HG03064 (cell line): ENCODE measurements around the gene WDR41.
"Not testable (repeated sequence)": the region's sequence is repeated elsewhere in the genome, so short reads cannot be mapped to it uniquely, and the experiment has no call there.

Experiments
- ATAC-seq: cut with Tn5 transposase; IDR thresholded peaks from one replicate; pipeline ENCODE4 v1.9.1; 2021; ENCODE audit warnings: low read depth; ENCODE audit not compliant: unreplicated experiment

The WDR41 gene

DNA sequence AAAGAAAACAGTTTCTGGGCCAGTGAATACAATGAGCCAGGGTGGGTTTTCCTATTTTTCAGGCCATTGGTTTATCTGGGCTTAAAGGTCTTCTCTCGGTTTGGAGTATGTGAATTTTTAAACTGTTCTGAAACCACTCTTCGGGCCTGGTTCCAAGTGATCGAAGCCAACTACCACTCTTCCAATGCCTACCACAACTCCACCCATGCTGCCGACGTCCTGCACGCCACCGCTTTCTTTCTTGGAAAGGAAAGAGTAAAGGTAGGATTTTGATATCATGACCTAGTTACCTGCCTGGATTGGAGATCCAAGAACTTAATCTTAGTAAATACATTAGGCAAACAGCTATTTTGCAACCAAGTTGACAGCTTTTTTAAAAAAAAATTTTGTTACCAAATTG lies 79.1 kb downstream of the WDR41 start:
- ATAC-seq = no peak

DNA sequence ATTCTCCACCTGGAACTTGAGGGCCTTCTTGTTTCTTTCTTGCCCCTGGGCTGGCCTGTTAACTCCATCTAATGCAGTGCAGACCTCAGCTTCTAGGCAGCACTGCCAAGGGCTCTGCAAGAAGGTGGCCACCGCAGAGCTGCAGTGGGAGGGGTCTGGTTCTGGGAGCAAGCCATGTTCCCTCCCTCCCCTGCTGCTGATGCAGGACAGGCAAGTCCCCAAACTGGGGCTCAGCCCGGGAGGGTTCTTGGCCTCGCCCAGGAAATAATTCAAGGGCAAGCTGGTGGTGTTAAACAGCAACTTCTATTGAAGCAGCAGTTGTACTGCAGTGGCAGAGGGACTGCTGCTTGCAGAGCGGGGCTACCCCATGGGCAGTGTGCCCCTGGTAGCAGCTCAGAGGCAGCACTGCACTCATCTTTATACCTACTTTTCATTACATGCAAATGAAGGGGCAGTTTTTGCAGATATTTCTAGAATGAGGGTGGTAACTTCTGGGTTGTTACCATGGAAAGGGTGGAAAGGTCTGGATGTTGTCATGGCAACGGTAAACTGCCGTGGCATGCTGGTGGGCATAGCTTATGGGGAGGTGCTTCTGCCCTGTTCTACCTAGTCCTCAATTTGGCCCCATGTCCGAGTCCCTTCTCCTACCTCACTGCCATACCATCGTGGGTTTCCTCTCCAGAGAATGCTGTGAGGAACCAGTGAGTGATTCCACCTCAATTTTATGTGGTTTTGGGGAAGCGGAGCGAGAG lies 82.1 kb downstream of the WDR41 start:
- ATAC-seq = no peak

DNA sequence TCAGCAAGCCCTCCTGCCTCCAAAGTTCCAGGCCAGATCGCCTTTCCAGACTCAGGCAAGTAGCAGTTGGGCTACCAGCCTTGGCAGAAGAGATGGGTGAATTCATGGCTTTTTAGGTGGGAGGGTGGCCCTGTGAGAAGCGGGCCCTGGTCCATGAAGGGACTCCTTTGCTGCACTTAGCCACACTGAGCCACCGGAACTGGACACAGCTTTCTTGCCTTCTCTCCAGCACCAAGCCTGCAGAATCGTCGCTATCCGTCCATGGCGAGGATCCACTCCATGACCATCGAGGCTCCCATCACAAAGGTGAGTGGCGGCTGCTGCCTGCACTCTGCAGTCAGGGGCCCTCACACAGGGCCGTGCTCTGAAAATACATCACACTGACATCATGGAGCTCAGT lies 85.0 kb downstream of the WDR41 start:
- no peak for ATAC-seq

DNA sequence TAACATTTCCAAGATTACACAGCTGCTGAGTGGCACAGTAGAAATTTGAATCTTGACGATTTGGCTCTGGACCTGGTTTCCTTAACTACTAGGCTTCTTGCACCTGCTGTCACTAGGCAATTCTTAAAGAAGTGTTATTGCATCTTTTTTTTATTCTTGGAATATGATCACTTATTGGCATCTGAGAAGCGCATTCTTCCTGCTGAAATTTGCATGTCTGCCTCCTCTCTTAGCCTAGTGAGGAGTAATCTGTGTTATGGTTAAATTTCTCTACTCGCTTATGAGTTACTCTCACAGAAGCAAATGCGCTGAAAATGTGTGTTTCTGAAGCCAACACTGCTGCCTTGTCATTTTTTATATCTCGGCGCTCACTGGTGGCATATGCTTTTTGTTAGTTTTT lies 89.3 kb downstream of the WDR41 start:
- no peak for ATAC-seq

DNA sequence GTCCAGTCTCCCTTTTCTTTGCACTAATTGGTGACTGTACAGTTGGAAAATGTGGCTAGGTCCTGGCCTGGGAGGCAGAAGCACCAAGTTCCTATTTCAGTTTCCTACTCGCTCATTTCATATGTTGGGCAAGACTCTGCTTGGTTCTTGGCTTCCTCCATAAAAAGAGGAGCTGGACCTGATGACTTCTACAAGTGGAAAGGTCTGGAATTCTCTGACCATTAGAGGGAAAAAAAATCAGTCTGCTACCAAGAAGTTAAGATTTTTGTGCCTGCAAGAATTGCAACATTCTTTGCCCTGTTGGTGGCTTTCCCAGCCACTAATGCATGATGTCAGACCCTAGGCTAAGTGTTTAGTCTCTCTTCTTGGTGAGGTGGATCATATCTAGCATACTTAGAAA lies 91.5 kb downstream of the WDR41 start:
- no peak for ATAC-seq

DNA sequence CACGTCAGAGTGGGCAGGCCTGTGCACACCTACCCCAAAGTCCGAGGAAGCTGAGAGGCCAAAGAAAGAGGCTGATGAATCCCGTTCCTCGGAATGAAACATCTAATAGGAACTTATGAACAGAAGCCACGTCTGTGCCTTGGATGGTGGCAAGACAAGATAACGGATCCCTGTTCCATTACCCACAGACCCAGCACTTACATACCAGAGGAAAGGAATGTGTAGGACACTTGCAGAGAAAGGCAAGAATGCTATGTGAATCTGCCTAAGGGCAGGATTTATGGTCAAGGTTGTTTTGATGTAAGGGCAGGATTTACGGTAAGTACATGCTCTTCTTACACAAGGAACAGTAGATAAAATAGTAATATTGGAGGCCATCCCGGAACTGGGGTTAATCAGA lies 93.2 kb downstream of the WDR41 start:
- ATAC-seq = no peak

DNA sequence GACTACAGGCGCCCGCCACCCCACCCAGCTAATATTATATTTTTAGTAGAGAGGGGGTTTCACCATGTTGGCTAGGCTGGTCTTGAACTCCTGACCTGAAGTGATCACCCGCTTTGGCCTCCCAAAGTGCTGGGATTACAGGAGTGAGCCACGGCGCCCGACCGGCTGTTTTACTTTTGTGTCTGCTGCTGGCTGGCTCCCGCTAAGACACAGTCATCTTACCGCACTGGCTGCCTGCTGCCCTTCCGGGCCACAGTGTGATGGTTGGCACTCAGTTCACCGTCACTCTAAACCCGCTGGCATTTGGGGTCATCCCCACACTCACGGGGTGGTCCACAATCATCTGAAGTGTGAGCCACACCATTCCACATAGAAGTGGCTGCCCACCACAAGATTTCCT lies 93.7 kb downstream of the WDR41 start:
- no peak for ATAC-seq

DNA sequence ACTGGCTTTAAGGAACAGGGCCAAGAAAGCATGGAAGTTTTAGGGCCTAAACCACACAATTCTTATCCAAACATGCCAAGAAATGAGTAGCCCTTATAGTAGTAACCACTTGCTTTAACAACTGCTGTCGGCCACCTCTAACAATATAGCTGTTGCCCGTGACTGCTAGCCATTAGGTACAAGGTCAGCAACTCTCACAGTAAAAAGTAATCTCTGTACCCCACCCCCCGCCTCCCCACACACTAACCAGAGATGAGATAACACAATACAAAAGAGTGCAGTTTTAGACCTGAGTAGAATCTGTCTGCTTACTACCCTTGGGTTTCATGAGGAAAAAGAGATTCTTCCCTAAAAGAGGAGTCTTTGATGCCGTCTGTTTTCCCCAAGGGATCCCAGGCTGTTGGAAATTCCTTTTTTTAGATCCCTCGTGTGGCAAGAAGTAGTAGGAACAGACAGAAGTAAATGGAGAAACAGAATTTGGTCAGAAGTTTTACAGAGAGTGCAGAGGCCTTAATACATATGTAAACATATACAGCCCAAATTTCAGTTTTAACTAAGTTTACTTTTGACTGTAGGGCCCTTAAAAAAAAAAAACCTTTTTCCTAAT lies 94.3 kb downstream of the WDR41 start:
- no peak for ATAC-seq

DNA sequence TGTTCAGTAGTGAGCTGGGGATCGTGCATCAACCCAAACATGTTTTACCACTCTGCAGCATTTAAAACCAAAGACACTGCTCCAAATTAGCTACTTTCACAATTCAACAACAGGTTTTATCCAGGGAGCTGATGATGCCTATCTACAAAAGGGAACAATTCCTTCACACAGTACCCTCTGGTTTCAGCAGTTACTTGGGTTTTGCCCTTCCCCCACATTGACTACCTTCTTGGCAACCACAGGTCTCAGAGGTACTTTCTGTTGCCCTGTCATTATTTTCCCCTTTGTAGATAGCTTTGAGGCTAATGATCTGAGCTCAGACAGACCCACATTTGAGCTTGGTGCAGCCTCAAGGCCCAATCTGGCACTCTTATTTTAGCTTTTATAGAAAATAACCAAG lies 96.1 kb downstream of the WDR41 start:
- ATAC-seq = no peak

DNA sequence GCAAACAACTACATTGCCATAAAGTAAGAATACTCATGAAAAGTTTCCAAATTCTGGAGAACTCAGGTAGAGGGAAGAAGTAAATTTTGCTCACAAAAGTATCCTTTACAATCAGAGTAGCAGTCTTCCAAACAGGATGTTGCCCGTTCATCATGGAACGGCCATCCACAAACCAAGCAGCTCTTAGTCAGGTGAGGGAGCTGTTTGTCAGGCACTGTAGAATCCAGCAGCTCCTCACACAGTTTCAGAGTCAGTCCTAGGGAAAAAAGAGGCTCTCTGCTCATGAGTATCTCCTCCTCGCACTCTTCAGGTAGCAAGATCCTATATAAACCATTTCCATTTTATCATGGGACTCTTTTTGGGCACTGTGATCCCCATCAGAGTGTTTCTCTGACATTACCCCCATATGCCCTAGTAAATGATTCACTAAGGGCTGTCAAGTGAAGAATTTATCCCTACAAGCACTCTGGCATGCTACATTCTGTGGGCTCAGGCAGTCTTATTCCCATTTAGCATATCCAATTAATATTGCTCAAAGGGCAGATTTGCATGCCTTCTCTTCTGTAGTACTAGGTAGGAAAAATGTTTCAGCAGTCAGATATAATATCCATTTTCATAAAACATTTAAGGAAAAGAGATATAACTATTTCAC lies 97.9 kb downstream of the WDR41 start:
- no peak for ATAC-seq

DNA sequence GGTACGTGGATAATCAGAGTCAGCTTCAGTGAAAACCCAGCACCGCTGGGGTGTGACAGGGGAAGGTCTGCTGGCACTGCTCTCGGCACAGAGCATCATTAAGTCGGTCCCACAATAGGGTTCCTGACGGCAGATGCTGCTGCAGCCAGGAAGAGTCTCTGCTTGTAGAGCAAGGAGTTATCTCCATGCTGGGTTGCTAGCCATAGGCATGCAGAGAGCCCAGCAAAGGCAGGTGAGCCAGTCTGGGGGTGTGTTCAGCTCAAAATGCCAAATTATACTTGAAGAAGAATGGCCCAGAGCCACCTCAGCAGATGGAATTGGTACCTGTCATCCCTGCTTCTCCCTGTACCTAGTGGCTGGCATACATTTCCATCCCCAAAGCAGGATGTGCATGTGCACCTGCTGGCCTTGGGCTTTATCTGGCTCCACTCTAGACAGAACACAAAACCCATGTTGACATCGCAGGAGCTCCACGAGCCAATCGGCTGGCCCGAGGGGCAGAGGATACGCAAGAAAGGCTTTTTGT lies 100.8 kb downstream of the WDR41 start:
- no peak for ATAC-seq

DNA sequence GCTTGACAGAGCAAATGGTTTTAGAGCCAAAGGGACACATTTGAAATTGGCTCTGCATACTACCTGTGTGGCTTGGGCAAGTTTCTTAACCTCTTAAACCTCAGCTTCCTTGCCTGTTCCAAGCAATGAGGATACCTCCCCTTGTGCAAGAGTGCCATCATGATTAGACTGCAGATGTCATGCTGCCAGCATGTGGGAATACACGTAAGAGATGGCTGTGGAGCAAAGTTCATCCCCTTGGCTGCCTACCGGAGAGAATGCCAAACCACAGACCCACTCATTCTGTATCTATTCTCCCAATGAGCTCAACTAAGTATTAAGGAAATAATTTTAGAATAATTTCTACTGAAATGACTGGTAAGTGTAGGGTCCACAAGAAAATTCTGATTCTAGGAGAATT lies 101.3 kb downstream of the WDR41 start:
- ATAC-seq = no peak

DNA sequence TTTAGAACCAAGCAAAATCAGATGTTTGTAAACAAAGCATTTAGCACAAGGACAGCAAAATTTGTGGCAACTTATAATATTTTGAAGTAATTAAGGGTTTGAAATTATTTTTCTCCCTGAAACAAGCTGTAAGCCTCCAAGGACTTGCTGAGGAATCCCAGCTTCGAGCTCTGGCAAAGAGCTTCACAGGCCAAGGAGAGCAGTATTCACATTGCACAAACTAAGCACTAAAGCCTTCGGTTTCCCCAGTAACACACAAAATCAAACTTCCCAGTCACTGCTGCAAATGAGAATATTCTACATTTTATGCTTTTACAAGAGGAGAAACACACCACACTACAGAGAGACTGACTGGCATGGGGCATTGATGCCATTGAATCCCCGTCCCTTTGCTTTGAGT lies 101.9 kb downstream of the WDR41 start:
- ATAC-seq = no peak

DNA sequence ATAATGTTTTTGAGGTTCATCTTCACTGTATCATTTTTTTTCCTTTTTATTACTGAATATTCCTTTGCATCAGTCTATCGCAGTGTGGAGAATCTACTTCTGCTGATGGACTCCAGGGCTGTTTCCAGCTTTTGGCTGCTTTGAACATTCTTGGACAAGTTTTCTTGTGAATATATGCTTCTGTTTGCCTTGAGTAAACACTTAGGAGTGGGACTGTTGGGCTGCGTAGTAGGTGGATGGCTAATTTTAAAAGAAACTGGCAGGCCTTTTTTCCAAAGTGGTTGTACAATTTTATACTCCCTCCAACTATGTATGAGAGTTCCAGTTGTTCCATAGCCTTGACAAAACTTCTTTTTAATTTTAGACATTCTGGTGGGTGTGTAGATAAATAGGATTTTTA lies 102.4 kb downstream of the WDR41 start:
- ATAC-seq = no peak

DNA sequence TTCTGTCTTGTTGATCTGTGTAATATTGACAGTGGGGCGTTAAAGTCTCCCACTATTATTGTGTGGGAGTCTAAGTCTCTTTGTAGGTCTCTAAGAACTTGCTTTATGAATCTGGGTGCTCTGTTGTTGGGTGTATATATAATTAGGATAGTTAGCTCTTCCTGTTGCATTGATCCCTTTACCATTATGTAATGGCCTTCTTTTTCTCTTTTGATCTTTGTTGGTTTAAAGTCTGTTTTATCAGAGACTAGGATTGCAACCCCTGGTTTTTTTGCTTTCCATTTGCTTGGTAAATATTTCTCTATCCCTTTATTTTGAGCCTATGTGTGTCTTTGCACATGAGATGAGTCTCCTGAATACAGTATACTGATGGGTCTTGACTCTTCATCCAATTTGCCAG lies 105.8 kb downstream of the WDR41 start:
- ATAC-seq = not testable (repeated sequence)

DNA sequence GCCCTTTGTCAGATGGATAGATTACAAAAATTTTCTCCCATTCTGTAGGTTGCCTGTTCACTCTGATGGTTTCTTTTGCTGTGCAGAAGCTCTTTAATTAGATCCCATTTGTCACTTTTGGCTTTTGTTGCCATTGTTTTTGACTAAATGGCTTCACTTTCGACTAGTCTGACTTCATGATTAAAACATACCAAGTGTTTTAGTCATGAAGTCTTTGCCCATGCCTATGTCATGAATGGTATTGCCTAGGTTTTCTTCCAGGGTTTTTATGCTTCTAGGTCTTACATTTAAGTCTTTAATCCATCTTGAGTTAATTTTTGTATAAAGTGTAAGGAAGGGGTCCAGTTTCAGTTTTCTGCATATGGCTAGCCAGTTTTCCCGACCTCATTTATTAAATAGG lies 108.8 kb downstream of the WDR41 start:
- ATAC-seq = not testable (repeated sequence)
